BJ (cell line): ENCODE results near the gene PSD2. TPM values are rescaled to one million over a fixed set of nuclear protein-coding genes. Genes with fewer than 3 reads are reported as not detected.

Experiments
- CTCF ChIA-PET: fragments of 350-600 bp; formaldehyde crosslinking; extraction: SDS; loops from one replicate; lab custom pipeline; 2021; ENCODE audit warnings: antibody characterized with exemption, inconsistent platforms; lab: Yijun Ruan, JAX
- POLR2A ChIA-PET: fragments of 300-600 bp; sonication (Branson Sonifier 250); formaldehyde crosslinking; extraction: SDS; loops from one replicate; lab custom pipeline; 2021; ENCODE audit warnings: antibody characterized with exemption; lab: Charles Lee
- DNase-seq: peaks from one replicate; pipeline ENCODE4 v3.0.0-alpha.2; 2011; ENCODE audit warnings: low read depth
- H3K27me3 ChIP-seq: 2 replicates; pipeline ENCODE4 v1.6.0; 2011; ENCODE audit warnings: low read length; ENCODE audit not compliant: control insufficient read depth, insufficient read depth
- H3K36me3 ChIP-seq: 2 replicates; pipeline ENCODE4 v1.5.1; 2011; ENCODE audit warnings: low read length; ENCODE audit not compliant: control insufficient read depth, insufficient read depth
- H3K4me3 ChIP-seq: 2 replicates; pipeline ENCODE4 v1.5.1; 2011; ENCODE audit warnings: low read depth, mild to moderate bottlenecking, control low read depth, low read length
- polyA plus RNA-seq: library from polyadenylated mRNA; depleted of rRNA; stranded (reverse); fragments of >200 nt; gene quantifications from 2 replicates; pipeline ENCODE4 v1.2.3, GENCODE V29; 2011
- TF ChIP-seq, protein P1 (sequence below): IDR thresholded peaks from 2 replicates; pipeline ENCODE4 v1.5.1; 2011; ENCODE audit warnings: low read depth, mild to moderate bottlenecking, control low read depth, inconsistent platforms, low read length, moderate library complexity; ENCODE audit not compliant: insufficient read depth

PSD2 gene
- polyA plus RNA-seq, 1 experiment, result 0.04 TPM

DNA sequence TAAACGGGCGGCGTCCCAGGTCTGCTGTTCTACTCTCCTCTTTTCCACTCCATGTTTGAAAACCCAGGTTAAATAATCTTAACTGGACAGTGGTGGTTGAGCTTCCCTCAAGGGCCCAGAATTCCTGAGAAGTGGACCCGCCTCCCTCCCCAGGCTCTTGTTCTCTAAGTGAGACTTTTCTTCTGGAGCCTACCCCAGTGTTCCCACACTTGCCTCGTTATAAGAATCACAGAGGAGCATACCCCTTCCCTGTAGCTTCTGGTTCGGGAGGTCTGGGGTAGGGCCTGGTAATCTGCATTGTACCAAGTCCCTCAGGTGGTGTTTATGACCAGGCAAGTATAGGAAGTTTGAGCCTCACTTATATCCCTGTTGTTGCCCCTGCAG, 12.0 kb downstream of the PSD2 start:
- Histone ChIP-seq H3K36me3 (no peaks in the 10 kb centered on the region), H3K4me3 (no peak overlapping the region), H3K27me3 (0 out of 2 replicates have a peak, but pooled peaks cover 3% of the 10 kb centered on the region)
- TF ChIP-seq, protein P1, sequence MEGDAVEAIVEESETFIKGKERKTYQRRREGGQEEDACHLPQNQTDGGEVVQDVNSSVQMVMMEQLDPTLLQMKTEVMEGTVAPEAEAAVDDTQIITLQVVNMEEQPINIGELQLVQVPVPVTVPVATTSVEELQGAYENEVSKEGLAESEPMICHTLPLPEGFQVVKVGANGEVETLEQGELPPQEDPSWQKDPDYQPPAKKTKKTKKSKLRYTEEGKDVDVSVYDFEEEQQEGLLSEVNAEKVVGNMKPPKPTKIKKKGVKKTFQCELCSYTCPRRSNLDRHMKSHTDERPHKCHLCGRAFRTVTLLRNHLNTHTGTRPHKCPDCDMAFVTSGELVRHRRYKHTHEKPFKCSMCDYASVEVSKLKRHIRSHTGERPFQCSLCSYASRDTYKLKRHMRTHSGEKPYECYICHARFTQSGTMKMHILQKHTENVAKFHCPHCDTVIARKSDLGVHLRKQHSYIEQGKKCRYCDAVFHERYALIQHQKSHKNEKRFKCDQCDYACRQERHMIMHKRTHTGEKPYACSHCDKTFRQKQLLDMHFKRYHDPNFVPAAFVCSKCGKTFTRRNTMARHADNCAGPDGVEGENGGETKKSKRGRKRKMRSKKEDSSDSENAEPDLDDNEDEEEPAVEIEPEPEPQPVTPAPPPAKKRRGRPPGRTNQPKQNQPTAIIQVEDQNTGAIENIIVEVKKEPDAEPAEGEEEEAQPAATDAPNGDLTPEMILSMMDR, result no peak
- ChIA-PET CTCF (no interaction called here), POLR2A (no interaction called here)
- DNase-seq, result no peak

DNA sequence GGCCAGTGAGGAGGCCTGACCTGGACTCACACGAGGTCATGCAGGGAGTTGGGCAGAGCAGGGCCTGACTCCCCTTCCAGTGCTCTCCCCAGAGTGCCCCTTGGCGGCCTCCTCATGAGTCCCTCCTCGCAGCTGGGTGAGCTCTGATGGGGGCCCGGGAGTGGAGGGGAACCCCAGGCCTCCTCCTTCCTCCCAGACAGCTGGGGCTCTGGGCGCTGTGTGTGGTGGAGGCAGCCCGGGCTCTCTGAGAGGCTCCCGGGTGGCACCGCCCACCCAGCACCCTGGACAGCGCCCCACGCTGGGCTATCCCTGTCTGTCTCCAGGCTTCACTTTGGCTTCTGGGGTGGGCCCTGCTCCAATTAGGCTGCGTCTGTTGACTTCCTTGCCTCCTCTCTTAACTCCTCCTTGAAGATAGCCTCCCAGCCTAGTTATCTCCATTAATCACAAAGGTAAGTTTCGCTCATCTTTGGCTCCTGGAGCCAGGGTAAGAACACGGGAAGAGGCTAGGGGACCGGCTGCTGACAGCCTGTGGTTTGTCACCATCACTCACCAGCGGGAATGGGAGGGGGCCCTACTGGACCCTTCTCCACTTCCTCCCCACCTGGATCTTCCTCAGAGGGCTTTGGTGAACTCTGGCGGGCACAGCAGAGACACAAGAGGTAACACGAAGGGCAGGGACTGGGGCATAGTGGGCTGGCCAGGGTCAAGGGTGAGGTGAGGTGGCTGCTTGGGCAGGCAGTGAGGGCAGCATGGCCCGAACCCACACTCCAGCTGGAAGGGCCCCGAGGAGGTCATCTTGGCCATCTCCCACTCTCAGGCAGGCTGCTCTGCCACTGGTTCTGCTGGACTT, 13.1 kb downstream of the PSD2 start:
- POLR2A ChIA-PET, result no interaction called here
- CTCF ChIA-PET, result no interaction called here
- no peaks in the 10 kb centered on the region for H3K27me3 ChIP-seq
- TF ChIP-seq, protein P1, result no peak
- no peak for DNase-seq
- no peaks in the 10 kb centered on the region for H3K36me3 ChIP-seq
- H3K4me3 ChIP-seq, result no peak overlapping the region

DNA sequence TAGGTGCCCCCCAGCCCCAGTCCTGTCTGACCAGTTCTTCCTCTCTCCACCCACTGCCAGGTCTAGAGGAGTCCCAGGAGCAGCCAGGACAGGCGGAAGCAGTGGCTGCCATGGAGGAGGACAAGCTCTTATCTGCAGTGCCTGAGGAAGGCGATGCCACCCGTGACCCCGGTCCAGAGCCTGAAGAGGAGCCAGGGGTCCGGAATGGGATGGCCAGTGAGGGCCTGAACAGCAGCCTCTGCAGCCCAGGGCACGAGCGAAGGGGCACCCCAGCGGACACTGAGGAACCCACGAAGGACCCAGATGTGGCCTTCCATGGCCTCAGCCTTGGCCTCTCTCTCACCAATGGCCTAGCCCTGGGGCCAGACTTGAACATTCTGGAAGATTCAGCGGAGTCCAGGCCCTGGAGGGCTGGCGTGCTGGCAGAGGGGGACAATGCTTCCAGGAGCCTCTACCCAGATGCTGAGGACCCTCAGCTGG, 13.8 kb downstream of the PSD2 start:
- H3K27me3 ChIP-seq, result no peaks in the 10 kb centered on the region
- no peaks in the 10 kb centered on the region for H3K36me3 ChIP-seq
- H3K4me3 ChIP-seq, result no peak overlapping the region
- ChIA-PET CTCF (no interaction called here), POLR2A (no interaction called here)
- DNase-seq, result no peak
- TF ChIP-seq, protein P1, result no peak

DNA sequence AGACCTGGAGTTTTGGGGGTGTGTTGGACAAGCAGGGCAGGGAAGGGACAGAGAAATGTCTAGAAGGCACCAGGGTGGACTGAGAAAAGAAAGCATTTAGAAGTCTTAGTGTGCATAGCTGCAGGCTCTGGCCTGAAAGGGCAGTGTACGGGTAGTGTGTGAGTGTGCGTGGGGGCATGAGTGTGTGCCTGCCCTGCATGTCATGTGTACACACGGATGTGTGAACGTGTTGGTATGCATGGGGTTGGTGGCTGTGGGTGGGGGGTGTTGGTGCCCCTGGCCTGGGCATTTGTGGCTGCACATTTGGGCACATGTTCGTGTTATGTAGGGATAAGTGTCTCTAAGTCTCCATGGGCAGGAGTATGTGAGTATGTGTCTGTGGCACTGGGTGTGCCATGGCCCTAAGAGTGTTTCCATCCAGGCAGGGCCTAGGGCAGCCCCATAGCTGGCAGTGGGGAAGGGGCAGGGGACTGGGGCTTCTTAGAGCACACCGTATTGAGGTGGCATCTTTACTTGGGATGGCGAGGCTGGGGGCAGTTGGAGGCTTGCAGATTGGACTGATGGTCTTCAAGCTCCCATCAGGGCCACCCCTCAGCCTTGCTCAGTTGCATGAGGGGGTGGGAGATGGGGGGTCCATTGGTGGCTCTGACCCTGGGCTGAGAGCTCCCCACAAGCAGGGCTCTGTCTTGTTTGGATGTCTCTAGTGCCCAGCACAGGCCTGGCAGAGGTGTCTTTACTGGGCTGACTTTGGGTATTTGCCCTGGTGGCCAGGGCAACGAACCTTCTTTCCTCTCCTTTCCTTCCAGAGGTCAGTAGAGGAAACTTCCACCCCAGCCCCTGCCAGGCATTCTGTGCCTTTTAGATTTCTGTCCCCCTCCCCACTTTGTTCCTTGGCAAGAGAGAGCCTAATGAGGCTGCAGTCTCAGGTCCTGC, 15.0 kb downstream of the PSD2 start:
- POLR2A ChIA-PET, result no interaction called here
- CTCF ChIA-PET, result no interaction called here

DNA sequence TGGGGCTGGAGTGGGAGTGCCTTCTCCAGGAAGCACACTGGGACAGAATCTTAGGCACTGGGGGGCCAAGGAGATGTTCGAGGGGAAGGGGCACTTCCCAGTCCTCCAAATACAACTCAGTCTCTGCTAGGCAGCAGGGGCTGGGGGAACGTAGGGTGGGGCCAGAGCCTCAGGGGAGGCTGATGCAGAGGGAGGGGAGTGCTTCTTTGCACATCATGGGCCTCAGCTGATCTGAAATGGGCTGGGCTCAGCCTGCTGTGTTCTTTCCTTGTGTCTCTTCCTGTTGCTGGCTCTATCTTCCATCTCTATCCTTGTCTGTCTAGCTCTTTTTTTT, 15.6 kb downstream of the PSD2 start:
- no peak for DNase-seq
- Histone ChIP-seq H3K36me3 (no peaks in the 10 kb centered on the region), H3K4me3 (no peak overlapping the region), H3K27me3 (peaks cover 4% of the 10 kb centered on the region; the same call in 1 of the 2 replicates)
- ChIA-PET CTCF (no interaction called here), POLR2A (no interaction called here)
- TF ChIP-seq, protein P1, result no peak

More for the DNA sequence above, 15.0 kb downstream of the PSD2 start:
- H3K27me3 ChIP-seq, result peaks cover 4% of the 10 kb centered on the region; the same call in 1 of the 2 replicates
- TF ChIP-seq, protein P1, result no peak
- H3K36me3 ChIP-seq, result no peaks in the 10 kb centered on the region
- DNase-seq, result no peak
- H3K4me3 ChIP-seq, result no peak overlapping the region
